Esophagus squamous epithelium (tissue), 4 donors: ENCODE data around the gene MPDU1.

Source experiments
- POLR2A ChIP-seq, 4 donors: fragments of 450-650 bp; IDR thresholded peaks; one replicate each; pipeline ENCODE4 v1.6.1; 2017; ENCODE audit warnings: antibody characterized with exemption in 4 of 4, mild to moderate bottlenecking in 4 of 4, moderate library complexity in 3 of 4
- TF ChIP-seq, protein P1 (sequence below), 6 experiments: fragments of 450-650 bp in 4 of 6; fragments of 200-600 bp in 2 of 6; sonication (generic) in 2 of 6; IDR thresholded peaks; one replicate each; pipeline ENCODE4 v1.5.1; 2016 to 2019; ENCODE audit warnings: antibody characterized with exemption in 6 of 6, mild to moderate bottlenecking in 4 of 6, moderate library complexity in 4 of 6

DNA sequence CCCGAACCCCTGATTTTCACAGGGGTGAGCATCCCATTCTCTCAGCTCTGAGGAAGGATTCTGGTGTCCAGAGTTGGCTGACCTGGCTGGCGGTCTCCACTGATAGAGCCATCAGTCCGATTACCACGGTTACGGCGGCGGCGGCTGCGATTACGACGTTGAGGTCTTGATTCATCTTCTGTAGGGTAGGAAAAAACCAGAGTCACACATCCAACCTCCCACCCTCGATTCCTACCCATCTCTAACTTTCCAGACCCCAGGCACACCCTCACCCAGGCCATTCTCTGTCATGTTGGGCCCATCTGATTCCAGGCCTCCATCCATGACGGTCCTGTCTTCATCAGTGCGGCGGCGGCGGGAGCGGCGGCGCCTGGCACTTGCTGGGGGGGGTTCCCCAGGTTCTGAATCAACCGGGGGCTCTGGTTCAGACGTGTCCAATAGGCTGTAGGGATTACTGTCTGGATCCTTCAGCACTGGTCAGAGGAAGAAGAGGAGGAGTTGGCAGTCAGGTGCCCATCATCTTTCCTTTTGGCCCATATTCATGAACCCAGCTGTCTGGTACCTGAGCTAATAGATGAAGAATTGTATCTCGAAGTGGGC lies 8.9 kb downstream of the MPDU1 start:
- TF ChIP-seq, protein P1, sequence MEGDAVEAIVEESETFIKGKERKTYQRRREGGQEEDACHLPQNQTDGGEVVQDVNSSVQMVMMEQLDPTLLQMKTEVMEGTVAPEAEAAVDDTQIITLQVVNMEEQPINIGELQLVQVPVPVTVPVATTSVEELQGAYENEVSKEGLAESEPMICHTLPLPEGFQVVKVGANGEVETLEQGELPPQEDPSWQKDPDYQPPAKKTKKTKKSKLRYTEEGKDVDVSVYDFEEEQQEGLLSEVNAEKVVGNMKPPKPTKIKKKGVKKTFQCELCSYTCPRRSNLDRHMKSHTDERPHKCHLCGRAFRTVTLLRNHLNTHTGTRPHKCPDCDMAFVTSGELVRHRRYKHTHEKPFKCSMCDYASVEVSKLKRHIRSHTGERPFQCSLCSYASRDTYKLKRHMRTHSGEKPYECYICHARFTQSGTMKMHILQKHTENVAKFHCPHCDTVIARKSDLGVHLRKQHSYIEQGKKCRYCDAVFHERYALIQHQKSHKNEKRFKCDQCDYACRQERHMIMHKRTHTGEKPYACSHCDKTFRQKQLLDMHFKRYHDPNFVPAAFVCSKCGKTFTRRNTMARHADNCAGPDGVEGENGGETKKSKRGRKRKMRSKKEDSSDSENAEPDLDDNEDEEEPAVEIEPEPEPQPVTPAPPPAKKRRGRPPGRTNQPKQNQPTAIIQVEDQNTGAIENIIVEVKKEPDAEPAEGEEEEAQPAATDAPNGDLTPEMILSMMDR (IDR thresholded peaks at IDR 0.05), result no peak
- no peak for TF ChIP-seq POLR2A (IDR thresholded peaks at IDR 0.05)
